T47D (cell line): Measurements from ENCODE around the gene EIF4E1B.
"Not testable (repeated sequence)": the region's sequence is repeated elsewhere in the genome, so short reads cannot be mapped to it uniquely, and the experiment has no call there.

Source experiments
- DNase-seq, 2 experiments: peaks; one replicate each; pipeline versions ENCODE4 v3.0.0 to v3.0.0-alpha.2; 2011 to 2012; ENCODE audit warnings: low read depth in 1 of 2, low spot score in 1 of 2
- JUND ChIP-seq: IDR thresholded peaks from 2 replicates; pipeline ENCODE4 v1.6.1; 2012; ENCODE audit warnings: low read depth
- in situ Hi-C: cut with HindIII; loops from 2 replicates; pipeline ENCODE4 v1.10.0; 2016; ENCODE audit warnings: low sequenced_read_pairs, low pct_unique_long_range_greater_than_20kb

Gene EIF4E1B, protein sequence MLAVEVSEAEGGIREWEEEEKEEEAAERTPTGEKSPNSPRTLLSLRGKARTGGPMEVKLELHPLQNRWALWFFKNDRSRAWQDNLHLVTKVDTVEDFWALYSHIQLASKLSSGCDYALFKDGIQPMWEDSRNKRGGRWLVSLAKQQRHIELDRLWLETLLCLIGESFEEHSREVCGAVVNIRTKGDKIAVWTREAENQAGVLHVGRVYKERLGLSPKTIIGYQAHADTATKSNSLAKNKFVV

DNA sequence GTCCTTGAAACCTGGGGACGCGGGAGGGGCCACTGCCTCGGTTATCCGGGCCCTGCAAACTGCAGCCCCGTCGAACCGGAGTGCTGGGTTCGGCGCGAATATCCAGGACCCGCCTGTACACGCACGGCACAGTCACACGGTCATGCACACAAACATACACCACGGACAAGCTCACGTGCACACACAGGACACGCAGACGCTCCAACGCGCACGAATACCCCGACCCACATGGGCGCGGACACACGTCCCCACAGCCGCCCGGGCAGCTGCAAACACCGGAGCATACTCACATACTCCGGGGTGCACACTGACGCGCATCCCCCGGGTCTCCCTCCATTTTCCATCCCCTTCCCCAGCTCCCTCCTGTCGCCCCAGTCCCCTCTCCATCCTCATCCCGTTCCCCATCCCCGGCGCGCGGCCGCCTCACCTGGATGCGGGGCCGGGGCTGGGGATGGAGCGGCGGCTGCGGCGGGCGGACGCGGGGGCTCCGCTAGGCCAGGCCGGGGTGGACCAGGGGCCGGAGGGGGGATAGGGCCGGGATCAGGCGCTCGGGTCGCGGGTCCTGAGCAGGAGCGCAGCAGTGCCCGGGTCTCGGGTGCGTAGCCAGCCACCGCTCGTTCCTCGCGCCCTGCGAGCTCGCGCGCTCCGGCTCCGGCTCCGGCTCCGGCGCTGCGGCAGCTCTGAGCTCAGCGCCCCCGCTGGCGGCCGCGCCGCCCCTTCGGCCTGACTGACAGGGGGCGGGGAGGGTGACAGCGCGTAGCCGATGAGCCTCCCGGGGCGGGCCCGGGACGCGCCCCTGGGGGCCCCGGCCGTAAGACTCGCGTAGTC lies at the start of gene EIF4E1B, which contains the start of gene SNCB:
TSS of gene EIF4E1B (plus strand) at position 823 of the 828 bp plus-strand sequence. CDS start 12,113 bp downstream, outside the sequence.
TSS of gene SNCB (minus strand) at position 682 of the 828 bp plus-strand sequence. CDS start 880 bp downstream, outside the sequence.
- DNase-seq = peak; percentile 76 to 86
- in situ Hi-C loops = no loop called here
- TF ChIP-seq JUND = no peak

DNA sequence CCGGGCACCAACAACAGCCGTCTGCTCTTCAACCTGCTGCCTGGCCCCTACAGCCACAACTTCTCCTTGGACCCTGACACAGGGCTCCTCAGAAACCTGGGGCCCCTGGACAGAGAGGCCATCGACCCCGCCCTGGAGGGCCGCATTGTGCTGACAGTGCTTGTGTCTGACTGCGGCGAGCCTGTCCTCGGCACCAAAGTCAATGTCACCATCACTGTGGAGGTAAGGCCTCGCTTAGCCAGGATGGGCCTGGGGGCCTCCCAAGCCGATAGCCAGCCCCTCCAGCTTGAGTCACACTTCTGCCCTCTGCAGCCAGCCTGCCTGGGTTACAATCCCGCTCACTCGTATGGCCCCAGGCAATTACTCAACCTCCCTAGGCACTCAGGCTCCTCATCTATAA lies 49.1 kb upstream of the EIF4E1B start:
- no peak for TF ChIP-seq JUND

DNA sequence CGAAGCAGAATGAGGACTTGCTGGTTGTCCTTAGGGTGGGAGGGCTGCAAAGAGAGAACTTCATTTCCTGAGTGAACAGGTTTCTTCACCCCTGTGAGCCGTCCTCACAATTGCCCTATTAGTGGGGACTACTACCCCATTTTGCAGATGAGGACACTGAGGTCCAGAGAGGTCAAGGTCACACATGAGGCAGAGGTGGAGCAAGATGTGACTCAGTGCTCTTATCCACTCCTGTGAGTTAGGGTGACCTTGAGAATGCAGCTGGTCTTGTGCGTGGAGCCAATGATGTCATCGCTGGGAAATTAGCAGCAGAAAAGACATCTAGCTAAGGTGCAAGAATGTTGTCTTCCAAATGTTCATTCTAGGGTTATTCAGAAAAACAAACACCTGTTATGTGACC lies 47.4 kb upstream of the EIF4E1B start:
- DNase-seq = no peak
- no peak for TF ChIP-seq JUND
- in situ Hi-C loops = no loop called here

More for the DNA sequence above, 49.1 kb upstream of the EIF4E1B start:
- DNase-seq = no peak
- in situ Hi-C loops = no loop called here

DNA sequence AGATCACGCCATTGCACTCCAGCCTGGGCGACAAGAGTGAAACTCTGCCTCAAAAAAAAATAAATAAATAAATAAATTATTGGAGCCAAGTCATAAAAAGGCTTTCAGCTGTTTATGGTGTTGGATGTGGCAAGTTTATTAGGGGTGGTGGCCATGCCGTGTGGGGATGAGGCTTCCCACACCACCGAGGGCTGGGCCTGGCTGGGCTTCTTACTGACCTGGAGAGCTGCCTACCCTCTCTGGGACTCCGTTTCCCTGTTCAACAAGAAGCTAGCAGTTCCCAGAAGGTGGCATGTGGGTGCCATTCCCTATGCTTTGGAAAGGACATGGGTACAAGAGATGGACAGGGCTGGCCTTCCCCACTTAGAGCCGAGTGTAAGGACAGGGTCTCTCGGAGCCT lies 43.1 kb upstream of the EIF4E1B start:
- in situ Hi-C loops = no loop called here
- DNase-seq = no peak
- TF ChIP-seq JUND = no peak

DNA sequence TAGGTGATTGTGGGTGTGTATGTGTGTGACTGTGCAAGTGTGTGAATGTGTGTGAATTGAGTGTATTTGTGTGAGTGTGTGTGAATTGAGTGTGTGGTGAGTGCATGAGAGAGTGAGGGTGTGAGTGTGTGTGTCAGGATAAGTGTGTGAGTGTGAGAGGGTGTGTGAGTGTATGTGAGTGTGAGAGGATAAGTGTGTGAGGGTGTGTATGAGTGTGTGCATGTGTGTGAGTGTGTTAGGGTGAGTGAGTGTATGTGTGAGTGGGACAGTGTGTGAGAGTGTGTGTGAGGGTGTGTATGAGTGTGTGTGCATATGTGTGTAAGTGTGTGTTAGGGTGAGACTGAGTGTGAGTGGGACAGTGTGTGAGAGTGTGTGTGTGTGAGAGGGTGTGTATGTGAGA lies 42.2 kb upstream of the EIF4E1B start:
- in situ Hi-C loops = no loop called here
- TF ChIP-seq JUND = no peak
- no peak for DNase-seq

DNA sequence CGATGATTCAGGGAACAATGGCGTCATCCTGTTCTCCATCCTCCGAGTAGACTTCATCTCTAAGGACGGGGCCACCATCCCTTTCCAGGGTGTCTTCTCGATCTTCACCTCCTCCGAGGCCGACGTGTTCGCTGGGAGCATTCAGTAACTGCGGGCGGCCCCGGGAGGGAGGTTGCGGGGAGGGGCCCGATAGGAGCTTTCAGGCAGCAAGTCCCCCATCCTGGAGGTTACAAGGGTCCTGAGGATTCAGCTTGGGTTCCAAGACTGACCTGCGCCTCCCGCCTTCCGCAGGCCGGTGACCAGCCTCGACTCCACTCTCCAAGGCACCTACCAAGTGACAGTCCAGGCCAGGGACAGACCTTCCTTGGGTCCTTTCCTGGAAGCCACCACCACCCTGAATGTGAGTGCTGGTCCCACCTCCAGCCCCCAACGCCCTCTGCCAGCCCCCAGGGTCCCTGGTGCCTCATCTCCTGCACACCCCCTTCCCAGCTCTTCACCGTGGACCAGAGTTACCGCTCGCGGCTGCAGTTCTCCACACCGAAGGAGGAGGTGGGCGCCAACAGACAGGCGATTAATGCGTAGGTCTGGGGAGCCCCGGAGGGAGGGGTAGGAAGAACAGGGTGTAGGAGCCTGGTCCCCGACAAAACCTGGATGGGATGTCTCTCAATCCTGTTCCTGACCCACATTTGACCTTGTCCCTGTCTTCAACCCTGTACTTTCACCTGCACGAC lies 41.3 kb upstream of the EIF4E1B start:
- DNase-seq = no peak
- in situ Hi-C loops = no loop called here
- no peak for TF ChIP-seq JUND

DNA sequence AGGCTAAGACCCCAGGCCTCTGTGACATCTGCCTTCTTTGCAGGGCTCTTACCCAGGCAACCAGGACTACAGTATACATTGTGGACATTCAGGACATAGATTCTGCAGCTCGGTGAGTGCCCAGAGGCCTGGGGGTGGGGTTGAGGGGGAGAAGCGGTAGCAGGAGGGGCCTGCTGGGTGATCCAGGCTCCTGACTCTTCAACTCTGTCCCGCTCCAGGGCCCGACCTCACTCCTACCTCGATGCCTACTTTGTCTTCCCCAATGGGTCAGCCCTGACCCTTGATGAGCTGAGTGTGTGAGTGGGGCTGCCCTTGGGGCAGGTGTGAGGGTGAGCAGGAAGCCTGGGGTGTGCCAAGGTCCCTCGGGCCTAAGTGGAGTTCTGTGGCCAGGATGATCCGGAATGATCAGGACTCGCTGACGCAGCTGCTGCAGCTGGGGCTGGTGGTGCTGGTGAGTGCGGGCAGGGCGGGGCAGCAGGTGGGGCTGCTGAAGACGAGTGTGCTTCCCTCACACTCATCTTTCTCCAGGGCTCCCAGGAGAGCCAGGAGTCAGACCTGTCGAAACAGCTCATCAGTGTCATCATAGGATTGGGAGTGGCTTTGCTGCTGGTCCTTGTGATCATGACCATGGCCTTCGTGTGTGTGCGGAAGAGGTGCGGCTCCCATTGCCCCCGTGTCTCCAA lies 40.3 kb upstream of the EIF4E1B start:
- DNase-seq = no peak
- in situ Hi-C loops = no loop called here
- no peak for TF ChIP-seq JUND

DNA sequence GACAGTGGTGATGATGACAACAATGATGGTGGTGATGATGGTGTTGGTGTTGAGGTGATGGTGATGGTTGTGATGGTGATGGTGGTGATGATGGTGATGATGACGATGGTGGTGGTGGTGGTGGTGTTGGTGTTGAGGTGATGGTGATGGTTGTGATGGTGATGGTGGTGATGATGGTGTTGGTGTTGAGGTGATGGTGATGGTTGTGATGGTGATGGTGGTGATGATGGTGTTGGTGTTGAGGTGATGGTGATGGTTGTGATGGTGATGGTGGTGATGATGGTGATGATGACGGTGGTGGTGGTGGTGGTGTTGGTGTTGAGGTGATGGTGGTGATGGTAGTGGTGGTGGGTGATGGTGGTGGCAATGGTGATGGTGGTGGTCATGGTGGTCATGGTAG lies 38.8 kb upstream of the EIF4E1B start:
- in situ Hi-C loops, DNase-seq: not testable (repeated sequence)

DNA sequence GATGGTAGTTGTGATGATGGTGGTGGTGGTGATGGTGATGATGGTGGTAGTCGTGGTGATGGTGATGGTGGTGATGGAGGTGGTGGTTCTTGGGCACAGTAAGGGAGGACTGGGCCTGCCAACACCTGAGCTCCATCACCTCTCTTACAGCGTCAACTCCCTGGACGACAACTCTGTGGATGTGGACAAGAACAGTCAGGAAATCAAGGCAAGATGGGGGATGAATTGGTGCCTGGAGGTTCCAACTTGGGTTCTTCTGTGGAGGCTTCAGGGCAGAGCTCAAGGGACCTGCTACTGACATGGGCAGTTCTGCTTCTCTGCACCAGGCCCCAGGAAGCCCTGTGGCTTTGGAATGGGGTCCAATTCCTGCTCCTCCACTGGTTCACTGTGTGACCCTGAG lies 37.9 kb upstream of the EIF4E1B start:
- DNase-seq = no peak
- TF ChIP-seq JUND = no peak
- in situ Hi-C loops = no loop called here

DNA sequence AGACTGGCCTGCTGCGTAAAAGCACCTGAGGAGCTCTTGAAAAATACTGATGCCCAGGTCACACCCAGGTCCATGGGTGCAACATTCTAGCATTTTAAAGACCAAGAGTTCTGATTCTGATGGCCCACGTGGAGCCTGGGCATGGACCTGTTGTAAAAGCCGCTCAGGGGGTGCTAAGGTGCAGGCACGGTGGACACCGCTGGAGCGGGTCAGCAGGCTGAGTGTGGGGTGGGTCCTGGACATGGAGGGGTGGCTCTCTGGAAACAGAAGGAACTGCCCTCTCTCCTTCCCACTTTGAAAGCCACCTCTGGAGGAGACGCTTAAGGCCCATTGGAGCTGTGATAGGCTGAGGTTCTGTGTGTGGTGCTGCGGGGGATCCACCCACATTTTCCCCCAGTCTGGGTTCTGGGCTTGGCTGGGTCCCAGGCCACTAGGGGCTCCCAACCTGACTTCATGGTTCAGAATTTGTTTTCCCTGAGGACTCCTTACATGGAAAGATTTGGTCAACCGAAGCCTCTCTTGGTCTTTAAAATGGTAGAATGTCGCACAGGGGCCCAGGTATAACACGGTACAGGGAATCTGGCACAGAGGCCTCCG lies 37.1 kb upstream of the EIF4E1B start:
- no peak for TF ChIP-seq JUND
- in situ Hi-C loops = no loop called here
- no peak for DNase-seq

DNA sequence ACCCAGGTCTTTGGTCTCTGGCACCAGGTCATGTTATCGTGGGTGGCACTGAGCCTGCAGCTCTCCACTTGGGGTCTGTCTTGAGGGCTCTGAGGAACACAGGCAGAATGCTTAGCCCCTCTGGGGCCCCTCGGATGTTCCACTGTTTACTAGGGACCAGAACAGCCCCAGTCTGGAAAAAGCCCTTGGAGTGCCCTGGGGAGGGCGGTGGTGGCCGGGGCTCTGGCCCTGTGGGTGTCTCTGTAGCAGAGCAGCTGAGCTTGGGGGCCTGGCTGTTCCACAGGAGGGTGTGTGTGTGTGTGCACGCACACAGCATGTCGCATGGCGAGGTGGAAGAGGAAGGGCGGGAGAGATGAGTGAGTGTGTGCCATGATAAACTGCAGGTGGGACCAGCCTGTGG lies 35.9 kb upstream of the EIF4E1B start:
- no peak for DNase-seq
- no peak for TF ChIP-seq JUND
- in situ Hi-C loops = no loop called here

DNA sequence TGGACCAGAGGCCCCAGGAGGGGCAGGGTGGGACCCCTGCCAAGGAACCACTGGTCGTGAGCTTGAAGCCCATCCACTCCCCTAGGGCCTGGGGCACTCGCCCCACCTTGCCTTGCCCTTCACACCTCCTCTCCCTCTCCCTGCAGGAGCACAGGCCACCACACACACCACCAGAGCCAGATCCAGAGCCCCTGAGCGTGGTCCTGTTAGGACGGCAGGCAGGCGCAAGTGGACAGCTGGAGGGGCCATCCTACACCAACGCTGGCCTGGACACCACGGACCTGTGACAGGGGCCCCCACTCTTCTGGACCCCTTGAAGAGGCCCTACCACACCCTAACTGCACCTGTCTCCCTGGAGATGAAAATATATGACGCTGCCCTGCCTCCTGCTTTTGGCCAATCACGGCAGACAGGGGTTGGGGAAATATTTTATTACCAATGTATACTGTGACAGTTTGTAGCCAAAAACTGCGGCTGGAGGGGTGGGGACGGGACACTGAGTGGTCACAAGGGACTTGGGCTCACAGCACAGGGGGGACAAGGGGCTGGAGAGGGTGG lies 35.0 kb upstream of the EIF4E1B start:
- in situ Hi-C loops = no loop called here
- no peak for DNase-seq

More for the DNA sequence above, 35.0 kb upstream of the EIF4E1B start:
- TF ChIP-seq JUND = no peak
